KMS-11 (cell line): Measurements from ENCODE around the gene THAP4.

Experiments
- H2AFZ ChIP-seq: fragments of 200-600 bp; sonication (generic); 2 replicates; pipeline ENCODE4 v1.6.1; 2016; ENCODE audit warnings: antibody characterized with exemption, mixed run types, low read depth
- H3K27ac ChIP-seq: fragments of 200-600 bp; sonication (generic); 2 replicates; pipeline ENCODE4 v1.6.1; 2016; ENCODE audit warnings: mild to moderate bottlenecking, mixed run types
- H3K27me3 ChIP-seq: fragments of 200-600 bp; sonication (generic); 2 replicates; pipeline ENCODE4 v1.6.1; 2017; ENCODE audit warnings: mild to moderate bottlenecking, low read depth, mixed run types, moderate library complexity; ENCODE audit not compliant: insufficient read depth
- H3K36me3 ChIP-seq: fragments of 200-600 bp; sonication (generic); 2 replicates; pipeline ENCODE4 v1.6.1; 2017; ENCODE audit warnings: mild to moderate bottlenecking, mixed run types; ENCODE audit not compliant: insufficient read depth
- H3K4me1 ChIP-seq: fragments of 200-600 bp; sonication (generic); 2 replicates; pipeline ENCODE4 v1.6.1; 2016; ENCODE audit warnings: mild to moderate bottlenecking, low read depth, mixed run types; ENCODE audit not compliant: poor library complexity, severe bottlenecking
- H3K4me2 ChIP-seq: fragments of 200-600 bp; sonication (generic); 2 replicates; pipeline ENCODE4 v1.7.0; 2016; ENCODE audit warnings: mild to moderate bottlenecking, mixed run types
- H3K4me3 ChIP-seq: fragments of 200-600 bp; sonication (generic); IDR thresholded peaks from 2 replicates; pipeline ENCODE4 v1.6.1; 2017; ENCODE audit warnings: low read depth, low read length, mixed read lengths; ENCODE audit not compliant: insufficient read depth
- H3K79me2 ChIP-seq: fragments of 200-600 bp; sonication (generic); 2 replicates; pipeline ENCODE4 v1.6.1; 2016; ENCODE audit warnings: low read depth, mixed run types; ENCODE audit not compliant: insufficient read depth
- H3K9ac ChIP-seq: fragments of 200-600 bp; sonication (generic); 2 replicates; pipeline ENCODE4 v1.6.1; 2016; ENCODE audit warnings: mild to moderate bottlenecking, mixed run types
- H4K20me1 ChIP-seq: fragments of 200-600 bp; sonication (generic); 2 replicates; pipeline ENCODE4 v1.6.1; 2016; ENCODE audit warnings: mild to moderate bottlenecking, mixed run types; ENCODE audit not compliant: insufficient read depth
- TF ChIP-seq, protein P1 (sequence below): fragments of 200-600 bp; sonication (generic); conservative IDR thresholded peaks from 2 replicates; pipeline ENCODE4 v1.6.1; 2017; ENCODE audit warnings: low read depth, mild to moderate bottlenecking, antibody characterized with exemption, low read length, moderate library complexity, mixed read lengths

The THAP4 gene

DNA sequence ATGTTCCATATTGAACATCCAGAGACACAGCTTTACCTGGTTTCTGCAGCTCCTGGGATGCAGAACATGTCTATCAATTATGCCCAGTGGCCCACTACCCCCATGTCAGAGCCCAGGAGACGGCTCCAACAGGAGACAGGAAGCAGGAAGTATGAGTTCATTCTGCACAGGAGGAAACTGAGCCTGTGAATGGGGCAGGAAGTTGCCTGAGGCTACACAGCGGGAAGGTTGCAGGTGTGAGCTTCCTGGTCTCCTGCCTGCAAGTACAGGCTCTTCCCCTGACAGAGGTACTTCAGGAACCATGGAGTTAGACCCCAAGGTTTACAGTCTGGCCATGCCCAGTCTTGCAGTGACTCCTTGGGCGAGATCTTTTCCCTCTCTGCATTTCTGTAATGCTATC, 81.2 kb downstream of the THAP4 start:
- H3K4me3 ChIP-seq: no peak overlapping the region
- H3K27me3 ChIP-seq: no peaks in the 10 kb centered on the region; the same call in 1 of the 2 replicates
- TF ChIP-seq, protein P1, sequence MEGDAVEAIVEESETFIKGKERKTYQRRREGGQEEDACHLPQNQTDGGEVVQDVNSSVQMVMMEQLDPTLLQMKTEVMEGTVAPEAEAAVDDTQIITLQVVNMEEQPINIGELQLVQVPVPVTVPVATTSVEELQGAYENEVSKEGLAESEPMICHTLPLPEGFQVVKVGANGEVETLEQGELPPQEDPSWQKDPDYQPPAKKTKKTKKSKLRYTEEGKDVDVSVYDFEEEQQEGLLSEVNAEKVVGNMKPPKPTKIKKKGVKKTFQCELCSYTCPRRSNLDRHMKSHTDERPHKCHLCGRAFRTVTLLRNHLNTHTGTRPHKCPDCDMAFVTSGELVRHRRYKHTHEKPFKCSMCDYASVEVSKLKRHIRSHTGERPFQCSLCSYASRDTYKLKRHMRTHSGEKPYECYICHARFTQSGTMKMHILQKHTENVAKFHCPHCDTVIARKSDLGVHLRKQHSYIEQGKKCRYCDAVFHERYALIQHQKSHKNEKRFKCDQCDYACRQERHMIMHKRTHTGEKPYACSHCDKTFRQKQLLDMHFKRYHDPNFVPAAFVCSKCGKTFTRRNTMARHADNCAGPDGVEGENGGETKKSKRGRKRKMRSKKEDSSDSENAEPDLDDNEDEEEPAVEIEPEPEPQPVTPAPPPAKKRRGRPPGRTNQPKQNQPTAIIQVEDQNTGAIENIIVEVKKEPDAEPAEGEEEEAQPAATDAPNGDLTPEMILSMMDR: no peak
- no peaks in the 10 kb centered on the region for H3K36me3 ChIP-seq
- no peaks in the 10 kb centered on the region for H3K4me1 ChIP-seq
- H3K9ac ChIP-seq: no peak overlapping the region
- no peak overlapping the region for H2AFZ ChIP-seq
- H3K79me2 ChIP-seq: no peaks in the 10 kb centered on the region
- H3K4me2 ChIP-seq: no peak overlapping the region
- H4K20me1 ChIP-seq: no peaks in the 10 kb centered on the region
- no peak overlapping the region for H3K27ac ChIP-seq

- H3K79me2 ChIP-seq: no peaks in the 10 kb centered on the region
- H4K20me1 ChIP-seq: no peaks in the 10 kb centered on the region
- TF ChIP-seq, protein P1: no peak
- no peaks in the 10 kb centered on the region; the same call in 1 of the 2 replicates for H3K27me3 ChIP-seq
- no peak overlapping the region for H3K9ac ChIP-seq
- H3K4me3 ChIP-seq: no peak overlapping the region
- H3K27ac ChIP-seq: no peak overlapping the region
- no peaks in the 10 kb centered on the region for H3K36me3 ChIP-seq
- H2AFZ ChIP-seq: no peak overlapping the region
- H3K4me2 ChIP-seq: no peak overlapping the region
- H3K4me1 ChIP-seq: no peaks in the 10 kb centered on the region
Measured at GRCh38 chr2:241554610-241555322, 82.2 kb downstream of the THAP4 start.

DNA sequence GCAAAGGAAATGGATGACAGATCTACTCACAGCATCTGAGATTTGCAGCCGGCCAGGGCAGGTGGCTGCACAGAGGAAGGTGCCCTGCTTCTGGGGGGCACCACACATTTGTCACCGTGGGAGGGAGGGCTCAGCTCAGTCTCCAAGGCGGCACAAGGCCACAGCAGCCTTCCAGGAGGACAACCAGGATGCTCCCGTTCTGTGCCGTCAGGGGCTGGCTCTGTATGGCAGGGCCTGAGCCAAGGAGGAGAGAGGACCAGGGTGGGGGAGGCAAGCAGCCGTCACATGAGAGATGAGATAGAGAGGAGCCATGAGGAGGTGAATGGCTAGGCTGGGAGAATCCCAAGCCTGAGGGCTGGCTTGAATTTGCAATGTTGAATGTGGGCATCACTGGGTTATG, 83.0 kb downstream of the THAP4 start:
- Histone ChIP-seq H3K4me2 (no peak overlapping the region), H3K27me3 (no peaks in the 10 kb centered on the region; the same call in 1 of the 2 replicates), H4K20me1 (no peaks in the 10 kb centered on the region), H2AFZ (no peak overlapping the region), H3K27ac (no peak overlapping the region), H3K9ac (no peak overlapping the region), H3K36me3 (no peaks in the 10 kb centered on the region), H3K4me3 (no peak overlapping the region), H3K4me1 (no peaks in the 10 kb centered on the region), H3K79me2 (no peaks in the 10 kb centered on the region)
- TF ChIP-seq, protein P1: no peak

- no peaks in the 10 kb centered on the region for H3K4me1 ChIP-seq
- H2AFZ ChIP-seq: no peak overlapping the region
Measured at GRCh38 chr2:241553512-241553830, 83.5 kb downstream of the THAP4 start.

More at GRCh38 chr2:241553512-241553830, 83.5 kb downstream of the THAP4 start:
- no peak overlapping the region for H3K27ac ChIP-seq
- no peaks in the 10 kb centered on the region; the same call in 1 of the 2 replicates for H3K27me3 ChIP-seq
- H3K36me3 ChIP-seq: no peaks in the 10 kb centered on the region
- no peaks in the 10 kb centered on the region for H3K79me2 ChIP-seq
- H4K20me1 ChIP-seq: no peaks in the 10 kb centered on the region
- TF ChIP-seq, protein P1: no peak
- no peak overlapping the region for H3K9ac ChIP-seq
- no peak overlapping the region for H3K4me3 ChIP-seq
- H3K4me2 ChIP-seq: no peak overlapping the region
